GM12864 (cell line): ENCODE results near the gene HLCS.

Experiments used
- DNase-seq: peaks from one replicate; pipeline ENCODE4 v3.0.0-alpha.2; 2011; ENCODE audit warnings: low read depth
- H3K4me3 ChIP-seq: 2 replicates; pipeline ENCODE4 v1.5.1; 2011; ENCODE audit warnings: mild to moderate bottlenecking, low read depth, low read length, control low read depth
- TF ChIP-seq, protein P1 (sequence below): IDR thresholded peaks from 2 replicates; pipeline ENCODE4 v1.5.1; 2011; ENCODE audit warnings: low read depth, mild to moderate bottlenecking, moderate library complexity, low read length, control low read depth, inconsistent platforms; ENCODE audit errors: missing control alignments

HLCS gene

DNA sequence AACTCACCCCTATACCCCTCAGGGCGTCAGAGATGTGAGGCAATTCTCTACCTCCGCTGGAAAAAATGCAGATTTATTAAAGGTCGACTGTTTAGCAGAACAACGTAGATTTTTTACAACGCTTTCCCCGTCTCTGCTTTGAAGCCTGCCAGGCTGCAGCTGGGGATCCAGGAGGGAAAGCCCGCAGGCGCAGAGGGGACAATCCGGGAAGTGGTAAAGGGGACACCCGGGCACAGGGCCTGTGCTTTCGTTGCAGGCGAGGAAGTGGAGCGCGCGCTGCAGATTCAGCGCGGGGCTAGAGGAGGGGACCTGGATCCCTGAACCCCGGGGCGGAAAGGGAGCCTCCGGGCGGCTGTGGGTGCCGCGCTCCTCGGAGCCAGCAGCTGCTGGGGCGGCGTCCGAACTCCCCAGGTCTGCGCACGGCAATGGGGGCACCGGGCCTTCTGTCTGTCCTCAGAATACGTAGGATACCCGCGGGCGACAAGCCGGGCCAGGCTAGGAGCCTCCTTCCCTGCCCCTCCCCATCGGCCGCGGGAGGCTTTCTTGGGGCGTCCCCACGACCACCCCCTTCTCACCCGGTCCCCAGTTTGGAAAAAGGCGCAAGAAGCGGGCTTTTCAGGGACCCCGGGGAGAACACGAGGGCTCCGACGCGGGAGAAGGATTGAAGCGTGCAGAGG lies 262.1 kb downstream of the HLCS start:
- no peak for DNase-seq
- TF ChIP-seq, protein P1, sequence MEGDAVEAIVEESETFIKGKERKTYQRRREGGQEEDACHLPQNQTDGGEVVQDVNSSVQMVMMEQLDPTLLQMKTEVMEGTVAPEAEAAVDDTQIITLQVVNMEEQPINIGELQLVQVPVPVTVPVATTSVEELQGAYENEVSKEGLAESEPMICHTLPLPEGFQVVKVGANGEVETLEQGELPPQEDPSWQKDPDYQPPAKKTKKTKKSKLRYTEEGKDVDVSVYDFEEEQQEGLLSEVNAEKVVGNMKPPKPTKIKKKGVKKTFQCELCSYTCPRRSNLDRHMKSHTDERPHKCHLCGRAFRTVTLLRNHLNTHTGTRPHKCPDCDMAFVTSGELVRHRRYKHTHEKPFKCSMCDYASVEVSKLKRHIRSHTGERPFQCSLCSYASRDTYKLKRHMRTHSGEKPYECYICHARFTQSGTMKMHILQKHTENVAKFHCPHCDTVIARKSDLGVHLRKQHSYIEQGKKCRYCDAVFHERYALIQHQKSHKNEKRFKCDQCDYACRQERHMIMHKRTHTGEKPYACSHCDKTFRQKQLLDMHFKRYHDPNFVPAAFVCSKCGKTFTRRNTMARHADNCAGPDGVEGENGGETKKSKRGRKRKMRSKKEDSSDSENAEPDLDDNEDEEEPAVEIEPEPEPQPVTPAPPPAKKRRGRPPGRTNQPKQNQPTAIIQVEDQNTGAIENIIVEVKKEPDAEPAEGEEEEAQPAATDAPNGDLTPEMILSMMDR, result no peak
- no peak overlapping the region for H3K4me3 ChIP-seq

DNA sequence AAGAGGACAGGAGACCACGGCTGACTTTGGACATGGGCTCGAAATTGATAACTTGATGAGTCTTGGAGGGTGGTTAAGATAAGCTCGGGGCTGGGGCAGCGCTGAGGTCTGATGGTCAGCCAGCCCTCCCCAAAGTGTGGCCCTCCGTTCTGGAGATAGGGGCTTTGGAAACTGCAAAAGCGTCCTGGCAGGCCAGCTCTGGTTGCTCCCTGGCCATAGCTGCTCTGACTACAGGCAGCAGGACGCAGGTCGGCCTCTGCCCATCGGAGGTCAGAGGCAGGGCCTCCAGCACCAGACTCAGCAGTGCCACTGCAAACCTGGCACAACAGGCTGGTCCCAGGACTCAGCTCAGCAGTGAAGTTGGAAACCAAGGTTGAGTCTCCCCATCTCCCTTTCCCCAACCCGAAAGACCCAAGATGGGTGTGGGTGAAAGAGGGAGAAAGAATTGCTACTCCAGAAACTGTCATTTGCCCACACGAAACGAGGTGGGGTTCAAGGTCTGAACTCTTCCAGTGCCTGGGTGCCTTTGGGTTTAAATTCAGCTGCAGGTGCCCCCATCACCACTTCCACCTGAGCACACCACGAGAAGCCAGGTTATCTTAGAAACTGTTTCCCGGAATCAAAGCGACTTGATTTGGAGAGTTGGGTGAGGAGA lies 262.7 kb downstream of the HLCS start:
- TF ChIP-seq, protein P1, result no peak
- DNase-seq, result no peak
- no peak overlapping the region for H3K4me3 ChIP-seq

DNA sequence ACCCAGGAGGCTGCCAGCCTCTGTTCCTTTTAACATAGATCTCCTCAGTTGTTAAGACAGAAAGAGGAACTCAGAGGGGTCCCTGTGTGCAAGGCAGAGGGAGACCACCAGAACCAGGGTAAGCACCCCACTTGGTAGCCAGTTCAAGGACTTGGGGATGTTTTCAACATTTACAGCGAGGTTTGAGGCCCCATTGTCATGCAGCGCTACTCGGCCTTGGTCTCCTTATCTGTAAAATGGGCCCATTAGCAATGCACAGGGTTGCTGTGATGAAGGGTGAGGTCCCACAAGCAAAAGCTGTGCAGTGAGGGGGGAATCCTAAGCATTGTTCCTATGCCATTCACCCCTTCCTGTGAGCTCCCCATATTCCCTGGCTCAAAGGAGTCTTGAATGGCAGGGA lies 263.3 kb downstream of the HLCS start:
- H3K4me3 ChIP-seq, result no peak overlapping the region

DNA sequence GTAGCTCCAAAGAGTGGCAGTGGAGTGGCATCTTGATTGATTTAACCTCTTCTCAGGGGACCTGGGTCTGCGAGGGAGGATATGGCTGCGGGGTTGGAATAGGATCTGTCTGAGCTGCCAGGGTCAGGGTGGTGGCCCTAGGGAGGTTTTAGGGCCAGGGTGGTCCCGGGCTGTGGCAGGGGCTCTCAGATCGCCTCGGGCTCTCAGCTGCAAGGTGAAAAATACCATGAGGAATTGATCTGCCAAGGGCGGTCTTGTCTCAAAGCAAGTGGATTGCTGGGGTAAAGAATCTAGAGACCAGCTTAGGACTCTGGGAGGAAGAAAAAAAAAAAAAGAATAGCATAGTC lies 263.9 kb downstream of the HLCS start:
- no peak for DNase-seq
- H3K4me3 ChIP-seq, result no peak overlapping the region
- TF ChIP-seq, protein P1, result no peak

More for the DNA sequence above, 263.3 kb downstream of the HLCS start:
- TF ChIP-seq, protein P1, result no peak
- DNase-seq, result no peak

DNA sequence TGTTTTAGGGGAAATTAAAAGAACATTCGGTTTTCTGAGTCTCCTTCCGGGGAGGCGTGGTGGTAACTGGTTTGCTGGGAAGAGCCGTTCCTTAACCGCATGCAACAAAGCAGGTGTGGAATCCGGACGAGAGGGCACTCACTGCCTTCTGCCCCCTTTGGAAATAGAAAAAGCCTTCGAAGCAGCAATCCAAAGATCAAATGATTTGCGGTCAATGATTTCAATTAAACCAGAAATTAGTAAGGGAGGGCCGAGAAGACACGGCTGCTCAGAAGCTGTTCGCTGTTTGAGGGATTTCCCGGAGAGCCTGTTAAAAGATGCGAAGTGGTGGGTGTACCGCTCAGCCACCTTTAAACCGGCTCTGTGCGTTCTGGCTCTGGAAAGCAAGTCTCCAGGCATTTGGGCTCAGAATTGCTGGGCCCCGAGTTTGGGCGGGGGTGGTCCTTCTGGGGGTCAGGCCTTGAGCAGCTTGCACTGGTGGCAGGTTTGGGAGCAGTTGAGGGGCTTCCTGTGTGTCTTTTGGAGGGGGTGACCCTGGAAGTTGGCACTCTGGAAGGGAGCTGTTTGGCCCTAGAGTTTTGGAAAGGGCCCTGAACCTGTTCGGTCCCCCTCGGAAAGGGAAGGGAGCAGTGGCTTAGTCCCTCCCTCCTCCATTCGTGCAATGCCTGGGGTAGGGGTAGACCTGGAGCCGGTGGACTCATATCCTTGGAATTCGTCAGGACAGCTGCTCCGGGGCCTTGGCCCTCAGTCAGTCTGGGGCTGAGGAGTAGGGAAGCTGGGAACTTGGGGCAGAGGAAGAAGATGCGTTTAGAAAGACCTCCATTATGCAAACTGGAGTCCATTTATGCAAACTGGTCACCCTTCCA lies 264.5 kb downstream of the HLCS start:
- no peak overlapping the region for H3K4me3 ChIP-seq
- DNase-seq, result no peak
- TF ChIP-seq, protein P1, result no peak

DNA sequence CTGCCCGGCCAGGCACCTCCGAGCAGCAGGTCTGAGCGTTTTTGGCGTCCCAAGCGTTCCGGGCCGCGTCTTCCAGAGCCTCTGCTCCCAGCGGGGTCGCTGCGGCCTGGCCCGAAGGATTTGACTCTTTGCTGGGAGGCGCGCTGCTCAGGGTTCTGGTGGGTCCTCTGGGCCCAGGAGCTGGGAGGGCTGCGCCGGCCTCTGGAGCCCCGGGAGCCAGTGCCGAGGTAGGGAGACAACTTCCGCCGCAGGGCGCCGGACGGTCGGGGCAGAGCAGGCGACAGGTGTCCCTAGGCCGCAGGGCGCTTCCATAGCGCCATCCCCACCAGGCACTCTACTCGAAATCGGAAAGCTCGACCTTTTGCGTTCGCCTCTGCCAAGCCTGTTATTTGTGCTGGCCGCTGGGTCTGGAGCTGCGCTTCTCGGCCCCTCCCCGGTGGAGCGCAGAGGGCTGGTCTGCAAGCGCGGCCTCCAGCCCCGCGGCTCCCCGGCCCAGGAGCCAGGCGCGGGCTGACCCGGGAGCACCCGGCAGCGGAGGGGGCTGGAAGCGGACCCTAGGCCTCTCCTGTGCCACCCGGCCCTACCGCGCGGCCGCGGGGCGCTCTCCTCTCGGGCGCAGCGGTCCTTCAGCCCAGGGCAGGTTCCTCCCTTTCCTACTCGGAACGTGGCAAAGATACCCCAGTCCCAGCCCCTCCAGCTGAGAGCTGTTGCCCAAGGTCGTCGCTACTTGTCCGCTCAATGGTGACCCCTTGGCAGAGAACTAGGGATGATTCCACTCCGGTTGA lies 265.3 kb downstream of the HLCS start:
- DNase-seq, result no peak
- no peak overlapping the region for H3K4me3 ChIP-seq

More for the DNA sequence above, 265.3 kb downstream of the HLCS start:
- TF ChIP-seq, protein P1, result no peak
